HEK293 (cell line): ENCODE measurements around the gene SEC24C.

Experiments used
- CTCF ChIA-PET: fragments of 350-600 bp; formaldehyde crosslinking; extraction: SDS; loops from one replicate; lab custom pipeline; 2021; ENCODE audit warnings: antibody characterized with exemption; lab: Yijun Ruan, JAX
- POLR2A ChIA-PET: fragments of 300-600 bp; formaldehyde crosslinking; extraction: SDS; loops from one replicate; lab custom pipeline; 2020; ENCODE audit warnings: antibody characterized with exemption, inconsistent platforms; lab: Yijun Ruan, JAX
- H3K27ac ChIP-seq: fragments of 200-500 bp; sonication (Bioruptor generic); 2 replicates; pipeline ENCODE4 v1.5.1; 2014; ENCODE audit warnings: low read depth, low read length, control low read depth, inconsistent platforms; ENCODE audit errors: extremely low read depth
- H3K36me3 ChIP-seq, 2 experiments: fragments of 200-500 bp in 1 of 2; sonication (Bioruptor generic) in 1 of 2; 1 replicate in 1 of 2; 2 replicates in 1 of 2; pipeline ENCODE4 v1.5.1; 2014 to 2017; ENCODE audit warnings: inconsistent platforms in 2 of 2, low read length in 2 of 2; ENCODE audit not compliant: control insufficient read depth in 2 of 2, insufficient read depth in 1 of 2
- H3K4me1 ChIP-seq: fragments of 200-500 bp; sonication (Bioruptor generic); 2 replicates; pipeline ENCODE4 v1.5.1; 2014; ENCODE audit warnings: mild to moderate bottlenecking, low read length, inconsistent platforms; ENCODE audit not compliant: control insufficient read depth, insufficient read depth
- H3K4me3 ChIP-seq: 2 replicates; pipeline ENCODE4 v1.5.1; 2011; ENCODE audit warnings: low read depth, mild to moderate bottlenecking, control low read depth, low read length, moderate library complexity
- H3K9me3 ChIP-seq: fragments of 200-500 bp; sonication (Bioruptor generic); 2 replicates; pipeline ENCODE4 v1.5.1; 2014; ENCODE audit warnings: low read depth, low read length, inconsistent platforms; ENCODE audit not compliant: control insufficient read depth, insufficient read depth
- RBAK ChIP-seq: fragments of 450-650 bp; formaldehyde crosslinking; IDR thresholded peaks from 2 replicates; pipeline ENCODE4 v1.5.1; 2016; ENCODE audit warnings: missing biosample characterization, missing genetic modification characterization
- TSHZ1 ChIP-seq: fragments of 450-650 bp; formaldehyde crosslinking; IDR thresholded peaks from 2 replicates; pipeline ENCODE4 v1.5.1; 2016; ENCODE audit warnings: missing biosample characterization, missing genetic modification characterization, borderline replicate concordance
- ZBTB48 ChIP-seq: fragments of 450-650 bp; formaldehyde crosslinking; IDR thresholded peaks from 2 replicates; pipeline ENCODE4 v1.5.1; 2016; ENCODE audit warnings: missing biosample characterization, missing genetic modification characterization
- ZNF18 ChIP-seq: fragments of 450-650 bp; formaldehyde crosslinking; IDR thresholded peaks from 2 replicates; pipeline ENCODE4 v1.5.1; 2016; ENCODE audit warnings: missing biosample characterization, missing genetic modification characterization
- ZNF266 ChIP-seq: fragments of 450-650 bp; formaldehyde crosslinking; IDR thresholded peaks from 2 replicates; pipeline ENCODE4 v1.5.1; 2016; ENCODE audit warnings: missing biosample characterization, missing genetic modification characterization, low read depth
- ZNF280D ChIP-seq: fragments of 450-650 bp; formaldehyde crosslinking; IDR thresholded peaks from 2 replicates; pipeline ENCODE4 v1.5.1; 2016; ENCODE audit warnings: missing biosample characterization, missing genetic modification characterization
- ZNF394 ChIP-seq: fragments of 450-650 bp; formaldehyde crosslinking; IDR thresholded peaks from 2 replicates; pipeline ENCODE4 v1.5.1; 2016; ENCODE audit warnings: missing biosample characterization, missing genetic modification characterization, mild to moderate bottlenecking, moderate library complexity, borderline replicate concordance
- ZNF433 ChIP-seq: fragments of 450-650 bp; formaldehyde crosslinking; IDR thresholded peaks from 2 replicates; pipeline ENCODE4 v1.5.1; 2016; ENCODE audit warnings: missing biosample characterization, missing genetic modification characterization, low read depth
- ZNF518A ChIP-seq: fragments of 450-650 bp; formaldehyde crosslinking; conservative IDR thresholded peaks from 2 replicates; pipeline ENCODE4 v1.5.1; 2016; ENCODE audit warnings: low read depth, missing biosample characterization, missing genetic modification characterization
- ZNF529 ChIP-seq: fragments of 450-650 bp; formaldehyde crosslinking; IDR thresholded peaks from 2 replicates; pipeline ENCODE4 v1.5.1; 2017; ENCODE audit warnings: missing genetic modification characterization, missing biosample characterization; ENCODE audit not compliant: insufficient replicate concordance
- ZNF561 ChIP-seq: fragments of 450-650 bp; IDR thresholded peaks from 2 replicates; pipeline ENCODE4 v1.5.1; 2018; ENCODE audit warnings: missing biosample characterization, missing genetic modification characterization, borderline replicate concordance
- ZNF645 ChIP-seq: fragments of 450-650 bp; formaldehyde crosslinking; IDR thresholded peaks from 2 replicates; pipeline ENCODE4; 2016; ENCODE audit warnings: missing biosample characterization, missing genetic modification characterization
- ZSCAN5A ChIP-seq: fragments of 450-650 bp; formaldehyde crosslinking; IDR thresholded peaks from 2 replicates; pipeline ENCODE4 v1.5.1; 2016; ENCODE audit warnings: missing biosample characterization, missing genetic modification characterization
- TF ChIP-seq, protein P1 (sequence below): fragments of 450-650 bp; formaldehyde crosslinking; IDR thresholded peaks from 2 replicates; pipeline ENCODE4 v1.5.1; 2016; ENCODE audit warnings: missing biosample characterization, missing genetic modification characterization
- TF ChIP-seq, protein P2 (sequence below): fragments of 450-650 bp; formaldehyde crosslinking; IDR thresholded peaks from 2 replicates; pipeline ENCODE4 v1.5.1; 2016; ENCODE audit warnings: missing biosample characterization, missing genetic modification characterization

SEC24C gene

DNA sequence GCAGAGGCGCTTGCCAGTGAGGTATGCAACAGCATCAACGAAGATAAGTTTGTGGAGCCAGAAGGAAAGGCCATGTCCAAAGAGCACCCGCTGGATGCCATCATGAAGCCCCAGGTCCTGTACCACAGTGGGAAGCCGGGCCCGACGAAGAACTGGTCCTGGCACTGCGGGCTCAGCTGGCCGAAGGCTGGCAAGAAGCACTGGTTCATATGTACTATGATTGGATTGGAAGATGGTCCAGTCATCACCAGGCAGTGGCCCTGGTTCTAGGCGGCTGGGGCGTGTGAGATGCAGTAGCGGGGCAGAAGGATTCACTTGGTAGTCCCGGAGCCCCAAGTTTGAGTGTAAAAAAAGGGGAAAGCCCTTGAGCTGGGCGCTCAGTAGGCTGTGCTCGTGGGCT, 63.3 kb downstream of the SEC24C start (continued):
- no peak for TF ChIP-seq ZNF280D (tag by site-specific recombination)
- TF ChIP-seq TSHZ1 (tag by site-specific recombination) = no peak
- no peak for TF ChIP-seq RBAK (tag by site-specific recombination)
- no peak for TF ChIP-seq ZNF645
- TF ChIP-seq, protein P1, sequence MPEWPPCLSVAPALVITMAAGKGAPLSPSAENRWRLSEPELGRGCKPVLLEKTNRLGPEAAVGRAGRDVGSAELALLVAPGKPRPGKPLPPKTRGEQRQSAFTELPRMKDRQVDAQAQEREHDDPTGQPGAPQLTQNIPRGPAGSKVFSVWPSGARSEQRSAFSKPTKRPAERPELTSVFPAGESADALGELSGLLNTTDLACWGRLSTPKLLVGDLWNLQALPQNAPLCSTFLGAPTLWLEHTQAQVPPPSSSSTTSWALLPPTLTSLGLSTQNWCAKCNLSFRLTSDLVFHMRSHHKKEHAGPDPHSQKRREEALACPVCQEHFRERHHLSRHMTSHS (tag by site-specific recombination) = no peak

- Histone ChIP-seq H3K4me1 (no peaks in the 10 kb centered on the region), H3K27ac (no peak overlapping the region), H3K36me3 (peaks cover 16 to 62% of the 10 kb centered on the region in 2 experiments; a peak in 2 of 3 replicates), H3K4me3 (no peak overlapping the region), H3K9me3 (no peaks in the 10 kb centered on the region)
- CTCF ChIA-PET = interaction anchor here (0.6 to 0.8 kb wide), 2 partner anchors 10 to 71 kb away, joined by 3 to 5 read pairs; no protein-coding TSS in a partner anchor
- POLR2A ChIA-PET = interaction anchor here (0.6 to 3.0 kb wide), 3 partner anchors 8 to 557 kb away, joined by 4 to 15 read pairs (median 4); no protein-coding TSS in a partner anchor
- TF ChIP-seq ZSCAN5A (tag by site-specific recombination) (no peak), ZNF18 (no peak), ZNF394 (tag by site-specific recombination) (no peak), ZNF529 (no peak), ZNF266 (tag by site-specific recombination) (no peak), ZNF433 (no peak), ZBTB48 (tag by site-specific recombination) (no peak), ZNF561 (no peak), ZNF518A (tag by site-specific recombination) (no peak)
- TF ChIP-seq, protein P2, sequence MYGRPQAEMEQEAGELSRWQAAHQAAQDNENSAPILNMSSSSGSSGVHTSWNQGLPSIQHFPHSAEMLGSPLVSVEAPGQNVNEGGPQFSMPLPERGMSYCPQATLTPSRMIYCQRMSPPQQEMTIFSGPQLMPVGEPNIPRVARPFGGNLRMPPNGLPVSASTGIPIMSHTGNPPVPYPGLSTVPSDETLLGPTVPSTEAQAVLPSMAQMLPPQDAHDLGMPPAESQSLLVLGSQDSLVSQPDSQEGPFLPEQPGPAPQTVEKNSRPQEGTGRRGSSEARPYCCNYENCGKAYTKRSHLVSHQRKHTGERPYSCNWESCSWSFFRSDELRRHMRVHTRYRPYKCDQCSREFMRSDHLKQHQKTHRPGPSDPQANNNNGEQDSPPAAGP = no peak
Observed at GRCh38 chr10:73808021-73808815, 64.0 kb downstream of the SEC24C start.
